HT1080 (cell line): ENCODE measurements around the gene NDFIP1. TPM values are rescaled to one million over a fixed set of nuclear protein-coding genes. Genes with fewer than 3 reads are reported as not detected.
"Not testable (repeated sequence)": the region's sequence is repeated elsewhere in the genome, so short reads cannot be mapped to it uniquely, and the experiment has no call there.

Experiments used
- DNase-seq: peaks from one replicate; pipeline ENCODE4 v3.0.0-alpha.2; 2015; ENCODE audit warnings: low read depth
- polyA plus RNA-seq, 2 experiments: library from polyadenylated mRNA; depleted of rRNA; stranded (reverse); fragments of >200 nt; gene quantifications; 2 replicates each; pipeline ENCODE4 v1.2.3, GENCODE V29; 2015
- total RNA-seq: library from RNA; depleted of rRNA; stranded (reverse); fragments of >200 nt; shearing (Covaris generic); gene quantifications from 2 replicates; pipeline ENCODE4 v1.2.3, GENCODE V29; 2014; rRNA removed

The NDFIP1 gene, protein sequence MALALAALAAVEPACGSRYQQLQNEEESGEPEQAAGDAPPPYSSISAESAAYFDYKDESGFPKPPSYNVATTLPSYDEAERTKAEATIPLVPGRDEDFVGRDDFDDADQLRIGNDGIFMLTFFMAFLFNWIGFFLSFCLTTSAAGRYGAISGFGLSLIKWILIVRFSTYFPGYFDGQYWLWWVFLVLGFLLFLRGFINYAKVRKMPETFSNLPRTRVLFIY
- 45.7 and 72.5 TPM in 2 replicates for total RNA-seq
- polyA plus RNA-seq (2015; cell fraction: cytosol; rRNA removed) = 50.2 and 57.5 TPM in 2 replicates
- polyA plus RNA-seq (2015; cell fraction: nucleus; rRNA removed) = 30.7 and 37.7 TPM in 2 replicates

GRCh38 chr5:142108432-142109330, at the start of gene NDFIP1:
Gene NDFIP1 (plus strand): TSS chr5:142108779. CDS start chr5:142108975, 196 bp downstream.
- DNase-seq = peak; percentile 79

DNA sequence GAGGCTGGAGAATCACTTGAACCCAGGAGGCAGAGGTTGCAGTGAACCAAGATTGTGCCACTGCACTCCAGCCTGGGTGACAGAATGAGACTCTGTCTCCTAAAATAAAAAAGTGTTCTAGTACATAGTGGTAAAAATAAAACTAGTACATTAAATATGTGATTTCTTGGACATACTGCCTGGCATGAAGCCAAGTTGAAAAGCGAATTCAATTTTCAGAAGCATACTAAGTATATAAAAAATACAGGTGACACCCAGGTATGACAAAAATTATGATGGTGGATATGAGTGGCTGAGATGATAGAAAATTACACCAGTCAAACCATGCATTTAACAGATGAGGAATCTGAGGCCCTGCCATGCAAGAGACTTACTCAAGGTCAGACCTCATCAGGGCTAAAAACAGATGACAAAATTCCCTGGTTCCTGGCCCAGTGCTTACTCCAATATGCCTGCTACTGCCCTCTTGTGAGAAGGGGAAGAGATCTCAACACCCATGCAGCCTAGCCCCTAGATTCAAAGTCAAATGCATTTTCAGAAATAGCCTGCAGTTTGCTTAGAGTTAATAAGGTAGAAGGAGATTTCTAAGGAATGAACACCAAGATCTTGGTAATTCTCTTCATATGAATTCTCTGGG, 49.2 kb upstream of the NDFIP1 start:
- no peak for DNase-seq

- no peak for DNase-seq
Measured at GRCh38 chr5:142063376-142063775, 45.2 kb upstream of the NDFIP1 start.

DNA sequence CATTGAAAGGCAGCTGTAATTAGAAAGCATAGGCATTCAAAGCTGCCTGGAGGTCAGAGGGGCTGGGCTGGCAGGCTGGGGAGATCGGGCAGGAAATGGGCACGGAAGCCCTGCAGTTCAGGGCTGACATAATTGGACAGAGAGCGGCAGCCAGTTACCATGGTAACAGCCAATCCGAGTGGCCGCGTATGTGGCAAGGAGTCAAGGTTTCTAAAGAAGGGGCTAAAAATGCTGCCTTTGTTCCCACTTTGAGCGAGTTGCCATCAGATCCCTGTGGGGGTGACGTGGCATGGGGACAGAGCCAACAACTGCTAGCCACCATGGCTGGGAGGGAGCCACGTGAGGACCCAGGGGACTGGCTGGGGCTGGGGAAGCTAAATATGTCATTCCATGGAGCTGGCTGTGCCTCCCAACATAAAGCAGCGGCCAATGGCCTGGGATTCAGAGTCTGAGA, 44.7 kb upstream of the NDFIP1 start:
- peak; percentile 84 for DNase-seq

GRCh38 chr5:142065273-142065672, 43.3 kb upstream of the NDFIP1 start:
- no peak for DNase-seq

DNA sequence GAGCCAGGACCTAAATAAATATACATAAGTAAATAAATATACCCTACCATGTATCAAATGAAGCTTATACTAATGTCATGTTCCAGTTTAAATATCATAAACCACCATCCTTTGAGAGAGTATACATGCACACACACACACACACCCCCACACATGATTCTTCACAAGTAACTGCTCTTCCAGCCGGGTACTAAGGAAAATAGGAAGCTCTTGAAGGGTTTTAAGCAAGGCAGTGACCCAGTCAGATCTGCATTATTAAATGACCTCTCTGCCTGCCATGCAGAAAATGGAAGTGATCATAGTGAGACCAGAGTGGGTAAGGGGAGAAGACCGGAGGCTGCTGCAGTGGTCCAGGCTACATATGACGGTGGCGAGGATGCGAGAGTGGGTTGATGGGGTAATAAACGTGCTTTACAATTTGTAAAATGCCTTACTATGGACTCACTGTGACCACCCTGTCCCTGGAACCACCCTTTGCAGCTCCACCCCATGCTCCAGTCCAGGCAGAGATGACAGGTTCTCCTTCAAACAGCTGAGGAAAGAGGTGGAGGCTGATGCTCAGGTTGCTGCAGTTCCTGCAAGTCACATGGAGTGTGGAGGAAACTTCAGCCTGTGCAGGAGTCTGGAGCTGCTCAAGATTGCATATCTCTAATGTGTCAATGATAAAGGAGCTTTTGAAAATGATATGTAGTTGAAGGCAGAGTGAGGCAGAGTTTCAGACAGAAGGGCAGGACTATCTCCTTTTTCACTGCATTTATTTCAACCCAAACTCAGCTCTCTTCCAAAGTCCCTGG, 38.8 kb upstream of the NDFIP1 start:
- DNase-seq = no peak

DNA sequence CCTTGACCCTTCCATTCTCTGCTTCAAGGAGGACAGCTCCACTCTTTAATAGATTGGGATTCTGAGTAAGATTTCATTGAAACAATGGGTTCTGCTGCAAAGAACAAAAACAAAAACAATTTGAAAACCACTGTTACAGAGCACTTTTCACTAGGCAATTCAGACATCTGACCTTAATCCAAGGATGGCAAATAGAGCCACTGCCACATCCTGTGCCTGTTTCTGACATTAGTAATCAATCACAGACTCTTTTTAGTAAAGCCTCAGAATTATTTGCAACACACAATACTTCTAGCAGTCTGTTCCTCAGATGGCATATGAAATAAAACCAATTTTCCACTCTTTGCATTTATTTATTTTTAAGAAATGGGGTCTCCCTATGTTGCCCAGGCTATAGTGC, 37.8 kb upstream of the NDFIP1 start:
- DNase-seq = no peak

DNA sequence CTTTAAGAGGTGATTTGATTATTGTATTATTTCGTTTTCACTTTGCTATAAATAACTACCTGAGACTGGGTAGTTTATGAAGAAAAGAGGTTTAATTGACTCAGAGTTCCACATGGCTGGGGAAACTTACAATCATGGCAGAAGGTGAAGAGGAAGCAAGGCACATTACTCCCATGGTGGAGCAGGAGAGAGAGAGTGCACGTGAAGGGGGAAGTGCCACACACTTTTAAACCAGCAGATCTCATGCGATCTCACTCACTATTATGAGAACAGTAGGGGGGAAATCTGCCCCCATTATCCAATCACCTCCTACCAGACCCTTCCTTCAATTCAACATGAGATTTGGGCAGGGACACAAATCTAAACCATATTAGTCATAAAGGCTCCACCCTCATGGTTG, 36.1 kb upstream of the NDFIP1 start:
- no peak for DNase-seq

- DNase-seq = no peak
Measured at GRCh38 chr5:142073362-142073988, 35.1 kb upstream of the NDFIP1 start.

DNA sequence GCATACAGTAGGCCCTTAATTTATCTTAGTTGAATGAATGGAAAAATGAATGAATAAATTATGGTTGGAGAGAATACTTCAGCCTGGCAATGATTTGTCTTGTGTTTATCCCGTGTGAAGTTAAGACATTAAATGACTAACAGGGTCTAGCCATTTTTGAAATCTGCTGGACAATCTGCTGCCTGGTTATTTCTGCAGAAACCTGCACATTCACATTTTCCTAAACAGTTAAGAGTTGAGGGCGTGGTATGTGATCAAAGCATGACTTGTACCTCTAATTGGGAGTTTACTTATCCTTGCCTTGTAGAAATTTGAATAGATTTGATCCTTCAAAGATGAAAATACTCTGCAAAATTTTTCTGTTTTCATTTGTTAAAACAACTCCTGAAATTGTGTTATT, 34.6 kb upstream of the NDFIP1 start:
- DNase-seq = no peak

- no peak for DNase-seq
Measured at GRCh38 chr5:142078221-142078620, 30.4 kb upstream of the NDFIP1 start.

- no peak for DNase-seq
Measured at GRCh38 chr5:142078706-142079105, 29.9 kb upstream of the NDFIP1 start.

DNA sequence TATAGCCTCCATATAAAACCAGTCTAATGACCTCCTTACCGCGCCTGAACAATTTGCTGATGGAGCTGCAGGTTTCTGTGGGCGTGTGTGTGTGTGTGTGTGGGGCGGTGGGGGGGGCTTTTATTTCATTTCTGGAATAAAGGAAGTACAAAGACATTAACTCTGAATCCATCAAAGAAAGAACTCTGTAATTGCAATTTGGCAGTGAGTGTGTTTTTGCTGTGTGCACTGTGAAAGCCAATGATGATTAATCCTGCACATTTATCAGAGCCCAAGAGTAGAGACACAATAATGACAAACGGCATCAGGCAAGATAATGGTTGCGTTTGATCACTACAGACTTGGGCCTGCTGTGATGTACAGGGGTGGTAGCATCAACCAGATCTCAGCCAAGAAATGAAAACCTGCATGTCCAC, 29.3 kb upstream of the NDFIP1 start:
- no peak for DNase-seq

DNA sequence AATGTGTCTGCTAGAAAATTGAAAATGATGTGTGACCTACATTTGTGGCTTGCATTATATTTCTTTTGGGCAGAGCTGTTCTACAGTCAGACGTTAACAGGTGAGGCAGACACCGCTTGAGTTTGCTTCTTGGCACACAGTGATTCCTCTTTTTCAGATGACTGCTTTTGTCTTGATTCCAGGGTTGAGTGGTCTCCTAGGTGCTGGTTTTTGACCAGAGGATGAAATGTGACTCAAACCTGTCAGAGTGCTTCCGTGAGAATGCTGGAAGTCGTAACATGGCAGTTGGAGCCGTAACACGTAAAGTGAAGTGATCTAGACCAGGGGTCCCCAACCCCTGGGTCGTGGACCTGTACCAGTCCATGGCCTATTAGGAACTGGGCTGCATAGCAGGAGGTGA, 28.3 kb upstream of the NDFIP1 start:
- no peak for DNase-seq

- DNase-seq = no peak
Measured at GRCh38 chr5:142082182-142082781, 26.3 kb upstream of the NDFIP1 start.

DNA sequence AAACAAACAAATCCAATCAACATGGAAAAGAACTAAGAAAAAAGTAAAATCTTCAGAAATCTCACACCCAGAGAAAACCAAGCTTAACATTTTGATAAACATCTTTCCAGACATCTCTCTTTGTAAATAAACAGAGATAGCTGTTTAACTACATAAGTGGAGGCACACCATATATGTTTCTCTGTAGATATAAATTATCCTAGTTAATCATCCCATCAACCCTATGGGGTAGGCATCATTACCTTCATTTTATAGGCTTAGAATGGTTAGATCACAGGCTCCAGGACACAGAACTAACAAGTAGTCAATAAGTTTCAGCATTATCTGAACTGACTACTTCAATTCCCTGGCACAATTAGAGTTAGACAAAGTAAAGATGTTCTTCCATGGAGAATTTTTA, 22.4 kb upstream of the NDFIP1 start:
- DNase-seq = no peak

- no peak for DNase-seq
Measured at GRCh38 chr5:142086679-142087078, 21.9 kb upstream of the NDFIP1 start.

- DNase-seq = no peak
Measured at GRCh38 chr5:142087920-142088679, 20.5 kb upstream of the NDFIP1 start.

- DNase-seq = not testable (repeated sequence)
Measured at GRCh38 chr5:142088855-142089479, 19.6 kb upstream of the NDFIP1 start.
